Endodermal cell (in vitro differentiated cells): ENCODE results near the gene PSMD4. TPM values are rescaled to one million over a fixed set of nuclear protein-coding genes. Genes with fewer than 3 reads are reported as not detected.

Experiments
- DNase-seq: peaks from one replicate; pipeline ENCODE4 v3.0.0-alpha.2; 2017
- H3K27ac ChIP-seq: 2 replicates; pipeline ENCODE4 v1.5.1; 2013; ENCODE audit warnings: mild to moderate bottlenecking, low read depth, low read length, moderate library complexity
- H3K27me3 ChIP-seq: 2 replicates; pipeline ENCODE4 v1.6.1; 2013; ENCODE audit warnings: mild to moderate bottlenecking, low read length, moderate library complexity; ENCODE audit not compliant: insufficient read depth, control insufficient read depth, poor library complexity, severe bottlenecking
- H3K36me3 ChIP-seq: 2 replicates; pipeline ENCODE4 v1.7.0; 2013; ENCODE audit warnings: mild to moderate bottlenecking, low read length, moderate library complexity; ENCODE audit not compliant: control insufficient read depth, insufficient read depth
- H3K4me1 ChIP-seq: one replicate; pipeline ENCODE4 v1.7.0; 2013; ENCODE audit warnings: low read length; ENCODE audit not compliant: control insufficient read depth, insufficient read depth
- H3K4me3 ChIP-seq: 2 replicates; pipeline ENCODE4 v1.5.1; 2013; ENCODE audit warnings: mild to moderate bottlenecking, low read length, moderate library complexity
- H3K9ac ChIP-seq: 2 replicates; pipeline ENCODE4 v1.6.1; 2013; ENCODE audit warnings: mild to moderate bottlenecking, low read length, moderate library complexity; ENCODE audit not compliant: poor library complexity, severe bottlenecking; ENCODE audit errors: extremely low read depth
- H3K9me3 ChIP-seq: 2 replicates; pipeline ENCODE4 v1.6.1; 2013; ENCODE audit warnings: mild to moderate bottlenecking, low read length, moderate library complexity; ENCODE audit not compliant: control insufficient read depth
- H3K27ac Mint-ChIP-seq: 2 replicates; pipeline ENCODE4 v1.8.0; 2020; ENCODE audit warnings: mixed read lengths
- H3K27me3 Mint-ChIP-seq: 2 replicates; pipeline ENCODE4 v1.8.0; 2021; ENCODE audit warnings: mild to moderate bottlenecking, mixed read lengths; ENCODE audit not compliant: insufficient read depth
- H3K36me3 Mint-ChIP-seq: 2 replicates; pipeline ENCODE4 v1.8.0; 2020; ENCODE audit warnings: low read depth, mixed read lengths
- H3K4me1 Mint-ChIP-seq: 2 replicates; pipeline ENCODE4 v1.8.0; 2020; ENCODE audit warnings: mixed read lengths
- H3K4me3 Mint-ChIP-seq: 2 replicates; pipeline ENCODE4 v1.8.0; 2020; ENCODE audit warnings: mild to moderate bottlenecking, moderate library complexity, mixed read lengths
- H3K9me3 Mint-ChIP-seq: 2 replicates; pipeline ENCODE4 v1.8.0; 2020; ENCODE audit warnings: mild to moderate bottlenecking, mixed read lengths
- WGBS, 2 experiments: methylation state at CpG; one replicate each; pipeline versions ENCODE4 v1.1.5 to v1.1.7; 2013; ENCODE audit warnings: missing lambda C conversion rate in 2 of 2, mixed read lengths in 1 of 2; ENCODE audit not compliant: insufficient coverage in 1 of 2, insufficient read length in 1 of 2; 5-methylcytosine and 5-hydroxymethylcytosine counted together
- total RNA-seq, 2 donors: library from RNA; stranded (reverse); fragmentation: NEBNext Ultra II Directional in 1 of 2; extraction: Animal tissue kit (Norgen Biotek cat#: 25700) in 1 of 2; gene quantifications; 2 replicates in 1 of 2; 3 replicates in 1 of 2; pipeline ENCODE4 v1.2.1, GENCODE V29; 2021
- TF ChIP-seq, protein P1 (sequence below): fragments of 200-600 bp; sonication (generic); conservative IDR thresholded peaks from 2 replicates; pipeline ENCODE4 v1.5.0; 2021; ENCODE audit warnings: antibody characterized with exemption, mild to moderate bottlenecking

PSMD4 gene
- total RNA-seq, 2 donors from 2014 or later: 188 to 205 TPM

DNA sequence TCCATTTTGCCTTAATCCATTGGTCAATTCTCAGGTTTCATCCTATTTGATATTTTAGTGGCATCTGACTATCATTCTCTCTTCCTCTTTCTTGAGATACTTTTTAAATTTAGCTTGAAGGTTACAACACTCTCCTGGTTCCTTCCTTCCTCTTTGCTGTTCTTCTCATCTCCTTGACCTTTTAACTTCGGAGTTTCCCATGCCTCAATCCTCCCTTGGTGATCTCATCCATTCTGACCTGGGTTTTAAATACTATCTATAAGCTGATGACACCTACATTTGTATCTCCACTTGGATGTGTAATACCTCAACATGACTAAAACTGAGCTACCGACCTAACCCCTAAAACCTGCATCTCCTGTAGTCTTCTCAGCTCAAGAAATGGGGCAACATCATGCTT is 22.7 kb downstream of the PSMD4 start:
- no peak for DNase-seq
- Mint-ChIP-seq H3K27ac (no peak overlapping the region), H3K4me3 (no peak overlapping the region), H3K36me3 (peaks cover 7% of the 10 kb centered on the region), H3K4me1 (no peaks in the 10 kb centered on the region), H3K27me3 (peaks cover 12% of the 10 kb centered on the region), H3K9me3 (no peaks in the 10 kb centered on the region)
- H3K27me3 ChIP-seq: no peaks in the 10 kb centered on the region
- no peaks in the 10 kb centered on the region for H3K4me1 ChIP-seq
- no peak overlapping the region for H3K9ac ChIP-seq
- WGBS, 2 experiments: 80 to 93% methylated on average over 2 of the region's 2 CpGs
- H3K9me3 ChIP-seq: no peaks in the 10 kb centered on the region
- TF ChIP-seq, protein P1, sequence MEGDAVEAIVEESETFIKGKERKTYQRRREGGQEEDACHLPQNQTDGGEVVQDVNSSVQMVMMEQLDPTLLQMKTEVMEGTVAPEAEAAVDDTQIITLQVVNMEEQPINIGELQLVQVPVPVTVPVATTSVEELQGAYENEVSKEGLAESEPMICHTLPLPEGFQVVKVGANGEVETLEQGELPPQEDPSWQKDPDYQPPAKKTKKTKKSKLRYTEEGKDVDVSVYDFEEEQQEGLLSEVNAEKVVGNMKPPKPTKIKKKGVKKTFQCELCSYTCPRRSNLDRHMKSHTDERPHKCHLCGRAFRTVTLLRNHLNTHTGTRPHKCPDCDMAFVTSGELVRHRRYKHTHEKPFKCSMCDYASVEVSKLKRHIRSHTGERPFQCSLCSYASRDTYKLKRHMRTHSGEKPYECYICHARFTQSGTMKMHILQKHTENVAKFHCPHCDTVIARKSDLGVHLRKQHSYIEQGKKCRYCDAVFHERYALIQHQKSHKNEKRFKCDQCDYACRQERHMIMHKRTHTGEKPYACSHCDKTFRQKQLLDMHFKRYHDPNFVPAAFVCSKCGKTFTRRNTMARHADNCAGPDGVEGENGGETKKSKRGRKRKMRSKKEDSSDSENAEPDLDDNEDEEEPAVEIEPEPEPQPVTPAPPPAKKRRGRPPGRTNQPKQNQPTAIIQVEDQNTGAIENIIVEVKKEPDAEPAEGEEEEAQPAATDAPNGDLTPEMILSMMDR: no peak
- H3K36me3 ChIP-seq: peaks cover 3% of the 10 kb centered on the region
- no peak overlapping the region for H3K27ac ChIP-seq
- no peak overlapping the region for H3K4me3 ChIP-seq

DNA sequence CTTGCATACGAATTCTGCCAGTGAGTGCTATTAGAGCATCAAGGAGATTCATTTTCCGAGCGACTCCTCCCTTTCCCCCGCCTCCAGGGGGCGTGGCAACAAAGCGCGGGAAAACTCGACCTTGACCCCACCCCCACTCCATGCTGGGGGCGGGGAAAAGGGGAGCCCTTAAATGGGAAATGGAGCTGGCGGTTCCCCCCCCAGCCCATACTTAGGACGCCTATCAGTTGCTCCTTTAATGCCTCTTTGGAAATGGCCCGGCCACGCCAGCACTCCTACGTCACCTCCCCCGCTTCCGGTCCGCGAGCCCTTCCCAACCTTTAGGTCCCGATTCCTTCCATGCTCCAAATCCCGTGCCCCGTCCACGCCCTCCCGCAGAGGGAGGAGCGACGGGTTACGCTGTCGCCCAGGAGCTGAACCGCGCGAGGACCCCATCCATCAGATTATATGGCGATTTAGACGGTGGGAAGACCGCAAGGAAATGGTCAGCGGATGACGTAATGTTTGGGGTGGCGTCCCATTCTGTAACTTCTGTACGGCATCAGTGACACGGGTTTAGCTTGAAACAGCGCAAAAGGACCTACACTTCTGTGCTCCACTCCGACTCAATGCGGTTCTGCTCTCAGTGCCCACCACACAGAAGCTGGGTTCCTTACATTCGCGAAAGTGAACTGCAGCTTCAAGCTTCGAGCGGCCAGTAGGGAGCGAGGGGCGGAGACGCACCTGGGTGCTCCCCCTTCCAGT is 26.9 kb downstream of the PSMD4 start:
- Histone ChIP-seq H3K4me3 (peak overlapping the region; percentile 93), H3K9me3 (no peaks in the 10 kb centered on the region), H3K9ac (peak overlapping the region; percentile 93), H3K27ac (peak overlapping the region; percentile 96), H3K36me3 (peaks cover 13% of the 10 kb centered on the region), H3K27me3 (no peaks in the 10 kb centered on the region), H3K4me1 (peaks cover 4% of the 10 kb centered on the region)
- TF ChIP-seq, protein P1: peak; percentile 27
- Mint-ChIP-seq H3K9me3 (no peaks in the 10 kb centered on the region), H3K36me3 (peaks cover 12% of the 10 kb centered on the region), H3K27ac (peak overlapping the region; percentile 100), H3K27me3 (peaks cover 12% of the 10 kb centered on the region), H3K4me1 (peaks cover 13% of the 10 kb centered on the region), H3K4me3 (peak overlapping the region; percentile 92)
- DNase-seq: peak; percentile 98
- WGBS, 2 experiments: 0 to 1% methylated on average over 16 to 47 of the region's 48 CpGs

DNA sequence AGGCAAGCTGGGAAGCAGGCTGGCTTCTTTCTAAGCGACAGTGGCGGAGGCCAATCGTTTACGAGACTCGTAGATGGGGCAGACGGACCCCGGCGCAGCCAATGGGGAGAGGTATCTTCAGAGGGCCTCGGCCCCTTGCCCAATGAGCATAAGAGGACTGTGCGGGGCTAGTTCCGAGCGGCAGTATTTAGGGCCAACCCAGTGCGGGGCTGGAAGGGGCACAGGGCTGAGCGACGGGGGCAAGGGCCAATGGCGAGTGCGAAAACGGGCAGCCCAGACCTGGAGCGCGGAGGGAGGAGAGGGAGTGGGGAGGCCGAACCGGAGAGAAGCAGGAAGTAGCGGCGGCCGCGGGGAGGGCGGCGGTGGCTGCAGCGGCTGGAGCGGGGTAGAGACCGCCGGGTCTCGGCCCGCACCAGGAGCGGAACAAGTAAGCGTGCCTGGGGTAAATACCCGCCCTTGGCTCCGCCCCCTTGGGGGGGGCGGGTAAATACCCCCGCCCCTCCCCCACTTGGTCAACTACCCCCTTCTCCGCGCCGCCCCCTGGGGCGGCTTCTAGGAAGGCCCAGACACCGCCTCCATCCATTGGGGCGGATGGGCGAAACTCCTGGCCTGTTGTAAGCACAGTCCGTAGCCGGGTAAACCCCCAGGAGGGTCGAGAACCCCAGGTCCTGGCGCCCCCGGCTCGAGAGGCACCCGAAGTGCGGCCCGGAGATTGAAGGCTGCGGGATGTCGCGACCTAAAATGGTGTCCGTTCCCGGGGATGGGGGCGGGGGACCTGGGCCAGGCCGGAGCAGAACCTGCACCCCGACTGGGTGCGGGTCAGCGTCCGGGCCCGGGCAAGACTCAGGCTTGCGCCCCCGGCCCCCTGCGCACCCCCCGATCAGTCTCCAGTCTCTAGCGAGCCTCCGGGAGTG is 27.7 kb downstream of the PSMD4 start, which contains the start of gene ZNF687:
Gene ZNF687 (plus strand): TSS at position 331 of the 914 bp plus-strand sequence. CDS start 3,993 bp downstream, outside the sequence.
- no peaks in the 10 kb centered on the region for H3K9me3 Mint-ChIP-seq
- Histone ChIP-seq H3K4me1 (peaks cover 4% of the 10 kb centered on the region), H3K9ac (peak within 1 kb of the TSS; percentile 93), H3K36me3 (peaks cover 21% of the 10 kb centered on the region), H3K27ac (peak within 1 kb of the TSS; percentile 96), H3K4me3 (peak within 1 kb of the TSS; percentile 93), H3K27me3 (no peaks in the 10 kb centered on the region), H3K9me3 (no peaks in the 10 kb centered on the region)
- peak; percentile 100 for DNase-seq
- H3K27ac Mint-ChIP-seq: peak within 1 kb of the TSS; percentile 100
- peaks cover 18% of the 10 kb centered on the region for H3K36me3 Mint-ChIP-seq
- H3K4me1 Mint-ChIP-seq: peaks cover 13% of the 10 kb centered on the region
- WGBS, 2 experiments: 0% methylated on average over 25 to 73 of the region's 74 CpGs
- peak within 1 kb of the TSS; percentile 92 for H3K4me3 Mint-ChIP-seq
- TF ChIP-seq, protein P1: no peak
- H3K27me3 Mint-ChIP-seq: peaks cover 6% of the 10 kb centered on the region
